Omental fat pad (tissue), 4 donors: Measurements from ENCODE around the gene JPH2. TPM values are rescaled to one million over a fixed set of nuclear protein-coding genes. Genes with fewer than 3 reads are reported as not detected.

Experiments used
- ATAC-seq: fragments of 150-250 bp; one replicate; pipeline ENCODE4 v1.9.1; 2016; ENCODE audit warnings: mild to moderate bottlenecking, moderate library complexity; ENCODE audit not compliant: low FRiP score
- DNase-seq: peaks from one replicate; pipeline ENCODE4 v3.0.0-alpha.2; 2019; ENCODE audit warnings: low spot score
- CTCF ChIP-seq, 3 donors: fragments of 450-650 bp; IDR thresholded peaks; one replicate each; pipeline ENCODE4 v1.5.1; 2016 to 2017; ENCODE audit warnings: antibody characterized with exemption in 3 of 3, mild to moderate bottlenecking in 3 of 3, moderate library complexity in 2 of 3
- total RNA-seq, 4 donors: library from RNA; depleted of rRNA; stranded (reverse); fragments of >200 nt; gene quantifications; one replicate each; pipeline ENCODE4 v1.1.0, GENCODE V29; 2016

JPH2 gene
- total RNA-seq, 4 donors from 2014 or later: 2.6 to 7.9 (median 7.1) TPM

GRCh38 chr20:44112889-44113617, 73.9 kb downstream of the JPH2 start:
- ATAC-seq: no peak
- TF ChIP-seq CTCF (IDR thresholded peaks at IDR 0.05): no peak
- DNase-seq: no peak

GRCh38 chr20:44112456-44112855, 74.5 kb downstream of the JPH2 start:
- no peak for ATAC-seq
- TF ChIP-seq CTCF (IDR thresholded peaks at IDR 0.05): no peak

GRCh38 chr20:44111712-44112335, 75.2 kb downstream of the JPH2 start:
- DNase-seq: no peak
- ATAC-seq: no peak
- TF ChIP-seq CTCF (IDR thresholded peaks at IDR 0.05): no peak

More at GRCh38 chr20:44112456-44112855, 74.5 kb downstream of the JPH2 start:
- no peak for DNase-seq

- ATAC-seq: no peak
- DNase-seq: no peak
- TF ChIP-seq CTCF (IDR thresholded peaks at IDR 0.05): no peak
Observed at GRCh38 chr20:44110816-44111568, 76.0 kb downstream of the JPH2 start.

- DNase-seq: no peak
- TF ChIP-seq CTCF (IDR thresholded peaks at IDR 0.05): no peak
- no peak for ATAC-seq
Observed at GRCh38 chr20:44109951-44110361, 77.0 kb downstream of the JPH2 start.

GRCh38 chr20:44106615-44107014, 80.4 kb downstream of the JPH2 start:
- no peak for TF ChIP-seq CTCF (IDR thresholded peaks at IDR 0.05)
- no peak for ATAC-seq
- DNase-seq: no peak
